ENCODE measurements around the gene OSCP1. TPM values are rescaled to one million over a fixed set of nuclear protein-coding genes. Genes with fewer than 3 reads are reported as not detected.

Gene OSCP1
- total and polyA plus RNA-seq, 2 donors (not counting 1 experiment from before 2014, with no cell fraction given) = 0.16 to 0.94 TPM

DNA sequence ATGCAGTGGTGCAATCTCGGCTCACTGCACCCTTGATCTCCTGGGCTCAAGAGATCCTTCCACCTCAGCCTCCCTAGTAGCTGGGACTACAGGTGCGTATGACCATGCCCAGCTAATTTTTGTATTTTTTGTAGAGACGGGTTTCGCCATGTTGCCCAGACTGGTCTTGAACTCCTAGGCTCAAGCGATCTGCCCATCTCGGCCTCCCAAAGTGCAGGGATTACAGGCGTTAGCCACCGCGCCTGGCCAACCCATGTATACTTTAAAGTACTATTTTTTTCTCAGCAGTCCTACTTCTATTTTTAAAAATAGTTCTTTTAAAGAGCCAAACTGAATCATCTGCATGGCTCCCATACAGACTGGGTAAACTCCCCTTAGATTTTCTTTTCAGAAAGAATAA, 68.0 kb downstream of the OSCP1 start:
- Mint-ChIP-seq H3K27ac (peak overlapping the region; percentile 80), H3K27me3 (no peaks in the 10 kb centered on the region), H3K4me1 (peaks cover 76% of the 10 kb centered on the region), H3K4me3 (no peak overlapping the region), H3K9me3 (ENCODE audit: insufficient read depth) (no peaks in the 10 kb centered on the region)
- POLR2A ChIA-PET = interaction anchor here (1.1 kb wide), 1 partner anchor 16 kb away, joined by 3 read pairs; no protein-coding TSS in a partner anchor
- Histone ChIP-seq H3K27me3 (replicated peaks in 1 of 4; ENCODE audit: control extremely low read depth in 1 of 4, control insufficient read depth in 3 of 4, insufficient read depth in 4 of 4, low read length in 3 of 4) (no peaks in the 10 kb centered on the region), H3K4me3 (ENCODE audit: control extremely low read depth in 1 of 5, extremely low read depth in 1 of 5, insufficient read depth in 1 of 5, low read depth in 2 of 5, low read length in 4 of 5) (no peak overlapping the region), H3K4me1 (ENCODE audit: control insufficient read depth in 2 of 2, insufficient read depth in 2 of 2, low read length in 2 of 2) (peaks cover 52 to 69% of the 10 kb centered on the region in 2 donors), H3K79me2 (ENCODE audit: control insufficient read depth, insufficient read depth, low read length) (peaks cover 91% of the 10 kb centered on the region), H3K4me2 (replicated peaks; ENCODE audit: low read depth, low read length, poor library complexity, severe bottlenecking) (no peak overlapping the region), H2AFZ (ENCODE audit: insufficient read depth, low read depth, low read length, poor library complexity, severe bottlenecking) (no peak overlapping the region), H3K36me3 (replicated peaks in 1 of 2; ENCODE audit: control extremely low read depth in 1 of 2, control insufficient read depth in 1 of 2, extremely low read depth in 1 of 2, insufficient read depth in 2 of 2, low read length in 1 of 2) (peaks cover 0 to 13% of the 10 kb centered on the region in 2 experiments), H3K27ac (ENCODE audit: low read length in 2 of 2) (peak overlapping the region in 1 of 2 donors; percentile 14), H3K9me3 (ENCODE audit: control extremely low read depth in 1 of 3, control insufficient read depth in 2 of 3, insufficient read depth in 1 of 3, low read length in 2 of 3) (no peaks in the 10 kb centered on the region), H3K9ac (ENCODE audit: low read length) (no peak overlapping the region), H4K20me1 (ENCODE audit: control insufficient read depth, insufficient read depth, low read length, poor library complexity, severe bottlenecking) (peaks cover 57% of the 10 kb centered on the region)
- TF ChIP-seq, protein P1, sequence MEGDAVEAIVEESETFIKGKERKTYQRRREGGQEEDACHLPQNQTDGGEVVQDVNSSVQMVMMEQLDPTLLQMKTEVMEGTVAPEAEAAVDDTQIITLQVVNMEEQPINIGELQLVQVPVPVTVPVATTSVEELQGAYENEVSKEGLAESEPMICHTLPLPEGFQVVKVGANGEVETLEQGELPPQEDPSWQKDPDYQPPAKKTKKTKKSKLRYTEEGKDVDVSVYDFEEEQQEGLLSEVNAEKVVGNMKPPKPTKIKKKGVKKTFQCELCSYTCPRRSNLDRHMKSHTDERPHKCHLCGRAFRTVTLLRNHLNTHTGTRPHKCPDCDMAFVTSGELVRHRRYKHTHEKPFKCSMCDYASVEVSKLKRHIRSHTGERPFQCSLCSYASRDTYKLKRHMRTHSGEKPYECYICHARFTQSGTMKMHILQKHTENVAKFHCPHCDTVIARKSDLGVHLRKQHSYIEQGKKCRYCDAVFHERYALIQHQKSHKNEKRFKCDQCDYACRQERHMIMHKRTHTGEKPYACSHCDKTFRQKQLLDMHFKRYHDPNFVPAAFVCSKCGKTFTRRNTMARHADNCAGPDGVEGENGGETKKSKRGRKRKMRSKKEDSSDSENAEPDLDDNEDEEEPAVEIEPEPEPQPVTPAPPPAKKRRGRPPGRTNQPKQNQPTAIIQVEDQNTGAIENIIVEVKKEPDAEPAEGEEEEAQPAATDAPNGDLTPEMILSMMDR (IDR thresholded peaks at IDR 0.05) = no peak
- TF ChIP-seq EZH2 (IDR thresholded peaks at IDR 0.05; ENCODE audit: borderline replicate concordance, insufficient read depth, low read depth, low read length, poor library complexity, severe bottlenecking) = no peak
- CTCF ChIA-PET = interaction anchor here (0.9 to 4.2 kb wide), 5 partner anchors 15 to 96 kb away, joined by 3 to 30 read pairs (median 3); no protein-coding TSS in a partner anchor
- DNase-seq = no peak
- intact Hi-C loops (cut with micrococcal nuclease) = no loop called here
- 98% methylated on average over 6 of the region's 9 CpGs for WGBS (ENCODE audit: insufficient coverage)
- ATAC-seq (ENCODE audit: low read depth) = no peak

DNA sequence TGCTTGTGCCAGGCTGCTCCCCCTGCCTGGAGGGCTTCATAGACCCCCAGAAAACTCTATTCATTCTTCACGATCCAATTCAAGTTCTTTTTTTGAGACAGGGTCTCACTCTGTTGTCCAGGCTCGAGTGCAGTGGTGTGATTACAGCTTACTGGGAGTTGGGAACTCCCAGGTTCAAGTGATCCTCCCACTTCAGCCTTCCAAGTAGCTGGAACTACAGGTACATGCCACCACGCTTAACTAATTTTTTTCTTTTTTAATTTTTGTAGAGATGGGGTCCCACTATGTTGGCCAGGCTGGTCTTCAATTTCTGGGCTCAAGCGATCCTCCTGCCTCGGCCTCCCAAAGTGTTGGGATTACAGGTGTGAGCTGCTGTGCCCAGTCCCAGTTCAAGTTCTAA, 68.8 kb downstream of the OSCP1 start:
- no peaks in the 10 kb centered on the region for H3K27me3 ChIP-seq (replicated peaks in 1 of 4; ENCODE audit: control extremely low read depth in 1 of 4, control insufficient read depth in 3 of 4, insufficient read depth in 4 of 4, low read length in 3 of 4)
- no peak overlapping the region for H3K4me3 ChIP-seq (ENCODE audit: control extremely low read depth in 1 of 5, extremely low read depth in 1 of 5, insufficient read depth in 1 of 5, low read depth in 2 of 5, low read length in 4 of 5)
- Mint-ChIP-seq H3K9me3 (ENCODE audit: insufficient read depth) (no peaks in the 10 kb centered on the region), H3K27me3 (no peaks in the 10 kb centered on the region), H3K4me1 (peaks cover 70% of the 10 kb centered on the region), H3K4me3 (no peak overlapping the region), H3K27ac (peak overlapping the region; percentile 59)
- 100% methylated on average over 2 of the region's 5 CpGs for WGBS (ENCODE audit: insufficient coverage)
- no peak for DNase-seq
- peak overlapping the region in 1 of 2 donors; percentile 73 for H3K27ac ChIP-seq (ENCODE audit: low read length in 2 of 2)
- peaks cover 45 to 68% of the 10 kb centered on the region in 2 donors for H3K4me1 ChIP-seq (ENCODE audit: control insufficient read depth in 2 of 2, insufficient read depth in 2 of 2, low read length in 2 of 2)
- TF ChIP-seq EZH2 (IDR thresholded peaks at IDR 0.05; ENCODE audit: borderline replicate concordance, insufficient read depth, low read depth, low read length, poor library complexity, severe bottlenecking) = no peak
- TF ChIP-seq, protein P1 (IDR thresholded peaks at IDR 0.05) = no peak
- no peak for ATAC-seq (ENCODE audit: low read depth)
- H3K79me2 ChIP-seq (ENCODE audit: control insufficient read depth, insufficient read depth, low read length) = peaks cover 93% of the 10 kb centered on the region
- peaks cover 57% of the 10 kb centered on the region for H4K20me1 ChIP-seq (ENCODE audit: control insufficient read depth, insufficient read depth, low read length, poor library complexity, severe bottlenecking)
- CTCF ChIA-PET = interaction anchor here (0.6 to 4.2 kb wide), 3 partner anchors 14 to 233 kb away, joined by 3 to 30 read pairs (median 4); no protein-coding TSS in a partner anchor
- peaks cover 0 to 16% of the 10 kb centered on the region in 2 experiments for H3K36me3 ChIP-seq (replicated peaks in 1 of 2; ENCODE audit: control extremely low read depth in 1 of 2, control insufficient read depth in 1 of 2, extremely low read depth in 1 of 2, insufficient read depth in 2 of 2, low read length in 1 of 2)
- intact Hi-C loops (cut with micrococcal nuclease) = no loop called here
- POLR2A ChIA-PET = no interaction called here
- no peak overlapping the region for H3K4me2 ChIP-seq (replicated peaks; ENCODE audit: low read depth, low read length, poor library complexity, severe bottlenecking)
- no peak overlapping the region for H3K9ac ChIP-seq (ENCODE audit: low read length)
- no peaks in the 10 kb centered on the region for H3K9me3 ChIP-seq (ENCODE audit: control extremely low read depth in 1 of 3, control insufficient read depth in 2 of 3, insufficient read depth in 1 of 3, low read length in 2 of 3)
- no peak overlapping the region for H2AFZ ChIP-seq (ENCODE audit: insufficient read depth, low read depth, low read length, poor library complexity, severe bottlenecking)
